GM21526 (cell line): Measurements from ENCODE around the gene GALNT18.
"Not testable (repeated sequence)": the region's sequence is repeated elsewhere in the genome, so short reads cannot be mapped to it uniquely, and the experiment has no call there.

Source experiments
- ATAC-seq: cut with Tn5 transposase; IDR thresholded peaks from one replicate; pipeline ENCODE4 v1.9.1; 2021; ENCODE audit warnings: moderate library complexity; ENCODE audit not compliant: unreplicated experiment, low FRiP score

Gene GALNT18

DNA sequence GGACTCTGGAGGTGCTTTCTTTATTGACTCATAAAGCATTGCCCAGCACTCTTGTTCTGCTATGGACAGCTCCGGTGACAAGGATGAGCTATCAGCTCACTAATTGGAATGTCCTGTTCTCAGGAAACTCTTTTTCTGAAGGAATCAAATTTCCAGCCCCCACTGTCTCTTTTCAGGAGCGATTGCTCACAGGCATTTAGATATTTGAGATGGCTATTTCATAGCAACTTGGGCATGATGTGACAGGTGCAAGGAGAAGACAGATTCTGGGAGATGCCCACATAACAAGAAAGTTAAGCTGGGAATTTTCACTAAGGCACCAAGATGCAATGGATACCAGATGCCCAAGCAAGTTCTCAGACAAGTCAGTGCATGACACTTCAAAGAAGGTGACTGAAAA, 145.3 kb downstream of the GALNT18 start:
- no peak for ATAC-seq

DNA sequence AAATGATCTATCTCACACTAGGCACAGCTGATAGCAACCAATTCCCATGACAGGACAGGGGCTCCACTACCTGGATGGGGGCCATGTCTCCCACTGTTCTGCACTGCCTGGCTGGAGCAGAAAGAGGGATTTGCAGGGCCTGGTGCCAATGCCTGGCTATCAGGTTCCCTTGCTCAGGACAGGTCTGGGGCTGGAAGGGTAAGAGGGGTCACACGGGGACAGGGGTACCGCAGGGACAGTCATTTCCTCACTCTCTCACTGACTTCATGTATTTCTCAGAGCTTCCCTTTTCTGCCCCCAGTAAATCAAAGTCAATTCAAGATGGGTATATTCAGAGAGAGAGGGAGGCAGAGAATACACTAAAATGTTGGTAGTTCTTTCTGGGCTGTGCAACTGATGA, 149.7 kb downstream of the GALNT18 start:
- no peak for ATAC-seq

- no peak for ATAC-seq
Measured at GRCh38 chr11:11471201-11471600, 150.6 kb downstream of the GALNT18 start.

DNA sequence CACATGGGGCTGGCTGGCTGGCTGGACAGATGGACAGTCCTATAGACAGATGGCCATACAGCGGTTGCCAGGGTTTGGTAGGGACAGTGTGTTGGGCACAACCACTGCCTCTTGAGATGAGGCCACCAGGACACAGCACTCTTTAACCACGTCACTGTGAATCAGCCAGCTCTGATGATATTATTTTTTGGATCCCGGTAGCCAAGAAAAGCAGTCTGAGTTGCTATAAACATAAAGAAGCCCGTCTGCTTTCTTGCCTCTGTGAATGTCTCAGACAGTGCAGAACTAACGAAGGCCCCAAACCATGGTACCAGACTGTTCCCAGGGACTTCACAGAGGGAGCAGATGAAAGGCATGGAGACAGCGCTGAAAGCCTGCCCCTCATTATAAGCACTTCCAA, 152.9 kb downstream of the GALNT18 start:
- ATAC-seq: no peak

DNA sequence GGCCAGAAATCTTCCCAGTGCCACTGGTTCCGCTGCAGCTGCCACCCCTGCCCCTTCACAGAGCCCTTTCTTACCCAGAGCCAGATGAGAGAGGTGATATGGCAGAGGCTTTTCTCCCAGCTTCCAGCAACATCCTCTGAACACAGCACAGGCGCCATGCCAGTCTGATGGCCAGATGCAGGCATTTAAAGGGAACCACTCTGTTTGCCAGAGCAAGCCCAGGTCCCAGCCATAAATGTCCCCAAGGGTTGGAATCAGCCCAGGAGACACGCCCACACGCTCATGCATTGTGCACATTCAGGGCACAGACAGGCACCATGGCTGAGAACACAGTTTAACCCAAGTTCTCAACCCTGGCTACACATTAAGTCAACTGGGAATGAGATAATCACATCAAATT, 154.5 kb downstream of the GALNT18 start:
- no peak for ATAC-seq

- no peak for ATAC-seq
Measured at GRCh38 chr11:11464555-11464954, 157.2 kb downstream of the GALNT18 start.

DNA sequence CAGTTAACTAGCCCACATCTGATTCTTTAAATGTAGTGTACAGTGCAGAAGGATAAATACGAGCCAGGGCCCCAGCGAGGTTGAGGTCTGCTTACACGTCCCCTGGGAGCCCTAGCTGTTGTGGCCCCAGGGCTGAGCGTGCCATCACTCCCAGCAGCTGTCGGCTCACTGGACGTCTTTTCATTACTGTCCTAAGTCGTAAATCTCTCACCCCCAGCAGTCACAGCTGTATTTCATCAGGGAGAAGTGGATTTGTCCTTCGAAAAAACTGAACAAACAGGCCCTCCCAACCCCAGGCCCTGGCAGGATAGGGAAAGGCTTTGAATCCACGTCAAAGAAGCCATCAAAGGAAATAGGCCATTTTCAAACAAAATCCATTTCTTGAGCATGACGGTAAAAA, 158.4 kb downstream of the GALNT18 start:
- no peak for ATAC-seq

DNA sequence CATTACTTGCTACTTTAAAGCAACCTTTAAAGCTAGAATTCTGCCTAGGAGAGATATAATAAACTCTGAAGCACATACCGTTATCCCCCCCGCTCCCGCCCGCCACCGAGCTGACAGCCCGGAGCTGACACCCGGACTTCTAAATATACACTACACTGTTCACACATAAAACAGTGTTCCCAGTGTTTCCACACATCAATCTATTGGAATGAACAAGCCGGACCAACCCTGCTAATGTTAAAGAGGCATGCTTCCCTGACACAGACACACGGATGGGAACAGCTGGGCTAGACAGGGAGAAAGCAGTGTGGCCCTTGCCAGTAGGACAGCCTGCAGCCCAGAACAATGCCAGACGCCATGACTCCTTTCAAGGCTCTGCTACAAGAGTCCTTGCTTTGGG, 160.3 kb downstream of the GALNT18 start:
- no peak for ATAC-seq

DNA sequence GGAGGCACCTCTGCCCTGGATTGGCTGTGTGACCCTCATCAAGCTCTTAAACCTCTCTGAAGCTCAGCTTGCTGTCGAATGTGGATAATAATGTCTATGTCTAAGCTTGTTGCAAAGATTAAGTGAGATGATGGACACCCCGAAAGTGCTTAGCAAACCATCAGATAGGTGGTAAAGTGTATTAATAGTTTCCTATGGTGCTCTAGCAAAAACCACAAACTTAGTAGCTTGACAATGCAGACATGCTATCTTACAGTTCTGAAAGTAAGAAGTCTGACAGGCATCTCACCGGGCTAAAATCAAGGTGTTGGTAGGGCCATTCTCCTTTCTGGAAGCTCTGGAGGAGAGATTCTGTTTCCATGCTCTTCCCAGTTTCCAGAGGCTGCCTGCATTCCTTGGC, 162.2 kb downstream of the GALNT18 start:
- ATAC-seq: no peak

DNA sequence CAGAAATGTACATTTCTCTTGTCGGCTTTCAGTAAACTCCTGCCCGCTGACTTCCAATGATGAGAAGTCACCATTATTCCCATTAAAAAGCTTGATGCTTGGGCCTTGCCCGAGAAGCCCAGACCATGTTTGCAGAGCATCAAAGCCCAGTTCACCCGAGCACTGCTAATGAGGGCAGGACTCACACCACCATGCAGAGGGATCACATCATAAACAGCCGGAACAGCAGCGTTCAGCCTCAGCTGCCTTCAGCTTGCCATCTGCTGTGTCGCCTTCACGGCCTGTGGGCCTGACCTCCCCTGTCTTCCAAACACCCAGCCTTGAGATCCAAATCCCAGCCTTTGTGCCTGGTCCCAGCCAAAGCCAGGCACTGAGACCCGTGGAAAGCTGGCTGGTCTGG, 163.3 kb downstream of the GALNT18 start:
- no peak for ATAC-seq

GRCh38 chr11:11458001-11458400, 163.8 kb downstream of the GALNT18 start:
- no peak for ATAC-seq

DNA sequence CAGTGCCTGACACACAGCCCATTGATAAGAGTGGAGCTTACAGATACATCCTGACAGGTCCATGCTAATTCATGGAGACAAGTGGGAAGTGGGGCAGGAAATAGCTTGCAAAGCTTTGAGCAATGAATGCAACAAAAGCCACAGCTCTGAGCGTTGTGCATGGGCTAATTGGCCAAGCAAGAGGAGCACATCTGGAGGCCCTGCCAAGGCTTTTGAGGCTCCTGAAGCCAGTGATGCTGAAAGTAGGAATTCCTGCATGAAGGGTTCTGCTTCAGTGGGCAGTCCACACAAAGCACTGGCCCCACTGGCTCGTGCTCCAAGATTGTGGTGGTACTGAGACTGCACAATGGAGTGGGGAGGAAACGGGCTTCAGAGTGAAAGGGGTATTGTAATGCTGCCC, 164.9 kb downstream of the GALNT18 start:
- no peak for ATAC-seq

- ATAC-seq: no peak
Measured at GRCh38 chr11:11454671-11455223, 167.1 kb downstream of the GALNT18 start.

GRCh38 chr11:11451501-11452005, 170.3 kb downstream of the GALNT18 start:
- ATAC-seq: peak; percentile 64

DNA sequence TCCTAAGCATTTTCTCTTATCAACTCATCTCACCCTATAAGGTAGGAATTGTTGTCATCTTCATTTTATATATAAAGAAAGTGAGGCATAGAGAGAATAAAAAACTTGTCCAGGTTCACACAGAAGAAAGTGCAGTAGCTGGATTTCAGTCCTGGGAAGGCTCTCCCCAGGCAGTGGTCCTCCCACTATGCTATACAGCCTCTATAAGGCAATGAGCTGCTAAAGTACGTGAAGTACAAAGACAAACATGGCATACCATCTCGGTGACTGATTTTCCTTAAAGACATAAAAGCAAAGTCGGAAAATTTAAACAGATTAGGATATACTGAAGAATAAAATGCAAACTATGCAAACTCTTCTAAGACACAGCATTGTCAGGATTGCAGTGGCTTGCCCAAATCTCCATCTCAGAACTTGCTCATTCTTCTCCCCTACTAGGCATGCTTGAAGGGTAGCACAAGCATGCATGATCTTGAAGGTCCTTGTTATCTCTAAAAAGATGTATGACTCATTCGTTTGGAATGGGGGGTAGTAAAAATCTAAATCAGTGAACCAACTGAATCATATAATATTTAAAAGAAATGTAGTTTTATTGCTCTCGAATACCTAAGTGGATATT, 171.0 kb downstream of the GALNT18 start:
- ATAC-seq: no peak

GRCh38 chr11:11449327-11449726, 172.5 kb downstream of the GALNT18 start:
- no peak for ATAC-seq

GRCh38 chr11:11448626-11449025, 173.2 kb downstream of the GALNT18 start:
- no peak for ATAC-seq

GRCh38 chr11:11447601-11448000, 174.2 kb downstream of the GALNT18 start:
- ATAC-seq: not testable (repeated sequence)

GRCh38 chr11:11446967-11447366, 174.8 kb downstream of the GALNT18 start:
- ATAC-seq: no peak

GRCh38 chr11:11446564-11446963, 175.2 kb downstream of the GALNT18 start:
- no peak for ATAC-seq

- no peak for ATAC-seq
Measured at GRCh38 chr11:11445441-11446185, 176.2 kb downstream of the GALNT18 start.

DNA sequence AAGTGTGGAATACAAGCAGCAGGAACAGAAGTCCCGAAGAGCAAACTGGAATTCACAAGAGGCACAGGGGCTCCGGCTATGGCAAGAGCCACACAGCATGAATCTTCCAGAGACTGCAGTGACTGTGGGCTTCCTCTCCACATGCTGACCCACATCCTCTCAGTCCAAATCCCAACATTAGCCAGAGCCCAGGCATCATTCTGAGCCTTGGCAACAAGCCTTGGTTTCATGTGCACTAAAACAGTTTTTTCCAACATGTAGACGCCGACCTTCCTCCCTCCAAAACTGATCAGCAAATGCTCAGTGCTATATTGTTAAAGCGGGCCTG, 177.0 kb downstream of the GALNT18 start:
- ATAC-seq: no peak
